Measurements from ENCODE around the gene LSAMP. TPM values are rescaled to one million over a fixed set of nuclear protein-coding genes. Genes with fewer than 3 reads are reported as not detected.

The LSAMP gene
- total and polyA plus RNA-seq, 3 donors from 2014 or later: 3.1 to 10.3 (median 9.1) TPM

DNA sequence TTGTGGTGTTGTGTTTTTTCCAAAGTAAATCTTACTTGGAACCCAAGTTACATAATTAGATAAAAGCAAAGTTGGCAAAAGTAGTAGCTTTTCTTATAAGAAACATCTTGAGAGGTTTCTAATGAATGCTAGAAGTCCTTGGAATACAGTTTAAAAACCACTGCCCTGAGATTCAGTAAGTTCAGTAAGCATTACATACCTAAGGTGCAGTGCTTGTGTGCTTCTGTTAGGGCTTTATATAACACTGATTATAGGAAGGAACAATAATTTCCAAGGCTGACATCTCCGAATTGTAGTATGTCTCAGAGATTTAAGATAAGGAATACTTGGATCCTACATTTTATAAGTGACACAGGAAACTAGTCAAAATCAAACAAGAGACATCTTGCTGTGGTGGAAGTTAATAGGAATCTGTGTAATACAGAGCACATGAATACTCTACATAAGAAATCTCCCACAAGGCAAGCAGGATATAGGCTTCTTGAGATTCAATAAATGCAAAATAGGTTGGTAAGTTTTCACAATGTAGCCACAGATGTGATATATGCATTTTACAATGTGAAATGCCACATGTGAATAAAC is 268.2 kb downstream of the LSAMP start:
- H3K27me3 ChIP-seq: no peaks in the 10 kb centered on the region
- DNase-seq: no peak
- H3K27ac ChIP-seq: no peak overlapping the region
- TF ChIP-seq CTCF (IDR thresholded peaks at IDR 0.05) (no peak), POLR2A (IDR thresholded peaks at IDR 0.05) (no peak)
- no peaks in the 10 kb centered on the region for H3K9me3 ChIP-seq
- 36 to 67% methylated on average over 1 of the region's 1 CpG for WGBS, 2 donors
- intact Hi-C loops (cut with DNase I; ENCODE audit: low total_unique reads): no loop called here
- H3K36me3 ChIP-seq (ENCODE audit: low read depth, missing control alignments): no peaks in the 10 kb centered on the region
- no peaks in the 10 kb centered on the region for H3K4me1 ChIP-seq
- no peak overlapping the region for H3K4me3 ChIP-seq

- Histone ChIP-seq H3K27ac (no peak overlapping the region), H3K4me1 (no peaks in the 10 kb centered on the region), H3K36me3 (ENCODE audit: low read depth, missing control alignments) (no peaks in the 10 kb centered on the region), H3K4me3 (no peak overlapping the region), H3K27me3 (no peaks in the 10 kb centered on the region), H3K9me3 (no peaks in the 10 kb centered on the region)
- TF ChIP-seq CTCF (IDR thresholded peaks at IDR 0.05) (no peak), POLR2A (IDR thresholded peaks at IDR 0.05) (no peak)
- intact Hi-C loops (cut with DNase I; ENCODE audit: low total_unique reads): no loop called here
- no peak for DNase-seq
Measured at GRCh38 chr3:116166121-116166520, 279.2 kb downstream of the LSAMP start.

DNA sequence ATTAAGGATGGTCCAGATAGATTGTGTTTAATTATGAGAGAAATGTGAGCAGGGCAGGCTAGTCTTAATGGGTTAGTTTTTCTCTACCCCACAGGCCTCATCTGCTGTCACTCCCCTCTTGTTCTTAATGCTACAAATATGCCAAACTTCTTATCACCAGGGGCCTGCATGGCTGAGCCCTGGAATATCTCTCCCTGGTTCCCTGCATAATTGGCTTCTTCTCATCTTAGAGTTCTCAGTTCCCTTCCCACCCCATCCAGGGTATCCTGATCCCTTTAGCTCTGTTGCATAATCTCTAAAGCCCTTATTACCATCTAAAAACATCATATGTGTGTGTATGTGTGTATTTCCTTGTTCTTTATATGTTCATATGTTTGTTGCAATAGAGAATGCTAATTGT is 279.6 kb downstream of the LSAMP start:
- no peak for TF ChIP-seq CTCF (IDR thresholded peaks at IDR 0.05)
- no peak for TF ChIP-seq POLR2A (IDR thresholded peaks at IDR 0.05)
- no peak for DNase-seq
- Histone ChIP-seq H3K27me3 (no peaks in the 10 kb centered on the region), H3K9me3 (no peaks in the 10 kb centered on the region), H3K4me1 (no peaks in the 10 kb centered on the region), H3K36me3 (ENCODE audit: low read depth, missing control alignments) (no peaks in the 10 kb centered on the region), H3K27ac (no peak overlapping the region), H3K4me3 (no peak overlapping the region)
- intact Hi-C loops (cut with DNase I; ENCODE audit: low total_unique reads): no loop called here

GRCh38 chr3:116165135-116165534 is 280.2 kb downstream of the LSAMP start:
- no peaks in the 10 kb centered on the region for H3K36me3 ChIP-seq (ENCODE audit: low read depth, missing control alignments)

More at GRCh38 chr3:116165135-116165534, 280.2 kb downstream of the LSAMP start:
- Histone ChIP-seq H3K9me3 (no peaks in the 10 kb centered on the region), H3K27me3 (no peaks in the 10 kb centered on the region), H3K4me1 (no peaks in the 10 kb centered on the region), H3K4me3 (no peak overlapping the region), H3K27ac (no peak overlapping the region)
- TF ChIP-seq CTCF (IDR thresholded peaks at IDR 0.05): no peak
- no peak for TF ChIP-seq POLR2A (IDR thresholded peaks at IDR 0.05)
- no peak for DNase-seq
- 85 to 95% methylated on average over 2 of the region's 2 CpGs for WGBS, 2 donors
- intact Hi-C loops (cut with DNase I; ENCODE audit: low total_unique reads): no loop called here
